HTERT RPE-1 (cell line): ENCODE results near the gene ANP32E.
"Not testable (repeated sequence)": the region's sequence is repeated elsewhere in the genome, so short reads cannot be mapped to it uniquely, and the experiment has no call there.

Experiments
- in situ Hi-C: fragments of 300-500 bp; cut with MboI; formaldehyde crosslinking; loops from 4 replicates; pipeline ENCODE4 v1.14.3; 2020; ENCODE audit warnings: low sequenced_read_pairs

The ANP32E gene

DNA sequence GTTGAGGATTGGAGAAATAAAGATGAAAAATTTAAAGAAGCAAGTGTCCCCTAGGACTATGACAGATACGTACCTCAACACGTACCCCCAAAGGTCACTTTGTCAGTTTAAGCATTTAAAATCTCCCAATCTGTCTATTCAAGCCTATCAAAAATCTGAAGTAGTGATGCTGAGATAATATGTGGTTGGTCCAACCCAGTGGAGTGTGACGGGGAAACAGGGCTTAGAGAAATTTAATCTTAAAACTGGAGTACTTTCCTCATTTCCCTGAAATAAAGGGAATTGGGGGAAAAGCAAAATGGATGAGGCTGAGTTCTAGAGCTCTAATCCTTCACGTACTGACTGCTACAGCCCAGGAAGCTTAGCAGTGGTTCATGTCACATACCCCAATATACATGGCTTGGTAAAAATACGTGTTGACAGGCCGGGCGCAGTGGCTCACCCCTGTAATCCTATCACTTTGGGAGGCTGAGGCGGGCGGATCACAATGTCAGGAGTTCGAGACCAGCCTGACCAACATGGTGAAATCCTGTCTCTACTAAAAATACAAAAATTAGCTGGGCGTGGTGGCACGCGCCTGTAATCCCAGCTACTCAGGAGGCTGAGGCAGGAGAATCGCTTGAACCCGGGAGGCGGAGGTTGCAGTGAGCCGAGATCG is 21.7 kb downstream of the ANP32E start:
- in situ Hi-C loops = not testable (repeated sequence)

DNA sequence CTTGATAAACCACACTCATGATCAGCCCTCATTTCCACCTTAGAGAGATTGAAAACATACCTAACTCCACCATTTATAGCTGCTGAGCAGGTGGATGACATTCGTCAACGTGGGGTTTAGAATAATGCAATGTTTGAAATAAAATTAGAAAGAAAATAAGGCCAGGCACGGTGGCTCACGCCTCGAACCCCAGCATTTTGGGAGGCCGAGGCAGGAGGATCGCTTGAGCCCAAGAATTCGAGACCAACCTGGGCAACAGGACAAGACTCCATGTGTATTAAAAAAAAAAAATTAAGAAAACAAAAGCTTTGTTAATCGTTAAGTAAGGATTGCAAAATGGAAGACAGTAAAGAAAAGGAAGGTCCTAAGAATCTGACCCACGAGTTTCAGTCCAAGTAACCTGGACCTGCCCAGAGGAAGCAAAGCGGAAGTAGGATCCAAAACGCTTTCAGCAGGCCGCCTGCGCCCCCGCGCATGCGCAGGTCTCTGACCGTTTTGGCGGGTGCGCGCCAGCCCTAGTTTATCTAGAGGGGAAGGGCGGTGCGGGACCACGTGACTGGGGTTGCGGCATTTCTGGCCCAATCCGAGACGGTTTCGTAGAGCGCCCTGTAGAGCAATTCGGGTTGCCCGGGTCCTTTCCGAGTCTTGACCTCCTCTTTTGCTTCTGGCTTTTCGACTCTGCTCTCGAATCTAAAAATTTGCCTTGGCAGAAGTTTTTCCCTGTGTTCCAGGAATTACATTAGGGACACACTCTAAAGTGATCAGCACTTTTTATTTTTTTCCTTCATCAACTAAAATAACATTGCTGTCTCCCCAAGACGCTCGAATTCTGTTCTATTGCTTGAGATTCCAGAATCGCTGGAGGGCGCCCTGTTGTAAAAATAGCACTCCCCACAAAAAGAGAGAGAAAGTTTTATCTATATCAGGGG is 22.5 kb downstream of the ANP32E start:
- in situ Hi-C loops = no loop called here

DNA sequence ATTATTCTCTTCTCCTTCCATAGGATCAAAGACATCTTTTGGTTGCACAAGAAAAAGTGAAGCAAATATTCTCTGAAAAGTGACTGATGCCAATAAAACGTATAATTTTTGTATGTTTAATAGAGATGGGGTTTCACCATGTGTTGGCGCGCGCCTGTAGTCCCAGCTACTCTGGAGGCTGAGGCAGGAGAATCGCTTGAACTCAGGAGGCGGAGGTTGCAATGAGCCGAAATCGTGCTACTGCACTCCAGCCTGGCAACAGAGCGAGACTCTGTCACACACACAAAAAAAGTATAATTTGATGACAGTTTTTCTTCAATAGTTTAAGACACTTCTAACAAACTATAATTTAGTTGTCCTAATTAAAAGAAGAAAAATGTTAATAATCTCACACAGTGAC is 23.8 kb downstream of the ANP32E start:
- in situ Hi-C loops = no loop called here

DNA sequence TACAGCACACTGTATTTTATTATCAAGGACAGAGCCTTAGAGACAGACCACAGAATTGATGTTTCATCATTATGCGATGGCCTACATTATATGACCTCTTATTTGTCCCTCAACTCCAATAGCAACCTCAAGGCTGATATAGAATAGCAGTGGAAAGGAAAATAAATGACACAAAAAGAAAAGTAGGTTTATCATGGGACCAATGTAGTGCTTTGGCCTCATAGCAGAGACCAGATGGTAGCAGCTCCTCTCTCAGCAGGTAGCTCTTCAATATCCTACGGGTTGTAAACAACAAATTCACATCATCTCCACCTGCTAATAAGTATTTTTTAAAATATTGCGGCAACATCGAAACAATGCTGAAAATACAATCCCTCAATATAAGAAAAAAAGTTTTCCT is 25.2 kb downstream of the ANP32E start:
- in situ Hi-C loops = no loop called here

DNA sequence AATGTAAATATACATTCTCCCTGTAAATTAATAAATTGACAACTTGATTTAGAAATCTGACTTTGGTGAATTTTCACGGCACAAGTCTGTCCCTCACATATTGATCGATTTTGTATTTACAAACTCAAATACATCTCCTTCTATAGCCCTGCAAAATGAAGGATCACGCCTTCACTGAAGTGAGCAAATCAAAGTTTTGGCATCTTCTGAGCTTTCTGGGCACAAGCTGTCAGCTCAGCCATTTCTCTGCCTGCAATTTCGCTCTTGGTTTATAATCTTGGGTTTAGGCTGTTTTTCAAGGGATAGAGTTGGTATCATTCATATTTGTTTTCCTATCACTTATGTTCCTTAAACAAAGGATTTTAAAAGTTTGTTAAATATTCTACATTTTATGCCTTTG is 25.8 kb downstream of the ANP32E start:
- in situ Hi-C loops = no loop called here

DNA sequence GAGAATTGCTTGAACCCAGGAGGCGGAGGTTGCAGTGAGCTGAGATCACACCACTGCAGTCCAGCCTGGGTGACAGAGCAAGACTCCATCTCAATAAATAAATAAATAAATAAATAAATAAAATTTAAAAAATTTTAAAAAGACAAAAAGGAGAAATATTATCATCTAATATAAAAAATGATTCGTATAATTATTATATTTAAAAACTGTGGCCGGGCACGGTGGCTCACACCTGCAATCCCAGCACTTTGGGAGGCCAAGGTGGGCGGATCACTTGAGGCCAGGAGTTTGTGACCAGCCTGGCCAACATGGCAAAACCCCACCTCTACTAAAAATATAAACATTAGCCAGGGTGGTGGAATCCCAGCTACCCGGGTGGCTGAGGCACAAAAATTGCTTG is 27.5 kb downstream of the ANP32E start:
- in situ Hi-C loops = not testable (repeated sequence)

DNA sequence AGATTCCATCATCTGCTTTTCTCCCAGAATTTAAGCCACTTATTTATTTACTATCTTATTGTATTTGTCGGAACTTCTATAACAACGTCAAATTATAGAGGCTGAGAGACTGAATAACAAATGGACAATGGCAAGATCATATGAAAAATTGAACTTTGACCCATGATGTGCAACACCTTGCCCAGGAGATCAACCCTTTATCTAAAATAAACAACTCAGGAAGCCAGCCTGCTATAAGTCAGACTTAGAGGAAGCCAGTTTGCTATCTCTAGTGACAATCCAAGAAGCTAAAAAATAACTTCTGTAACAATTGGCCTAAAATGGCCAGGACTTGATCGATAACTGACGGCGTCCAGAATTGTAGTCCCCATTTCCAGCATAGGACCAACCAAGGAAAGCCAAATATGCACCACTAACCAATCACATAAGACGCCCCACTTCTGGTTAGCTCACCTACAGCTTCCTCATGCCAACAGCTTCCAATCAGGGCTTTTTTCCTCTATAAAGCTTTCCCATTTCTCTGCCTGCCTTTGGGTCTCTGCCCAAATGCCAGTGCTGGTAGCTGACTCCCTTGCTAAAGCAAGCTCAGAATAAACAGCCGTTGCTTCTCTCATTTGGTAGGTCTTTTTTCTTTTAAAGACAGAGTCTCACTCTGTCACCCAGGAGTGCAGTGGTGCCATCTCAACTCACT is 28.5 kb downstream of the ANP32E start:
- in situ Hi-C loops = no loop called here

DNA sequence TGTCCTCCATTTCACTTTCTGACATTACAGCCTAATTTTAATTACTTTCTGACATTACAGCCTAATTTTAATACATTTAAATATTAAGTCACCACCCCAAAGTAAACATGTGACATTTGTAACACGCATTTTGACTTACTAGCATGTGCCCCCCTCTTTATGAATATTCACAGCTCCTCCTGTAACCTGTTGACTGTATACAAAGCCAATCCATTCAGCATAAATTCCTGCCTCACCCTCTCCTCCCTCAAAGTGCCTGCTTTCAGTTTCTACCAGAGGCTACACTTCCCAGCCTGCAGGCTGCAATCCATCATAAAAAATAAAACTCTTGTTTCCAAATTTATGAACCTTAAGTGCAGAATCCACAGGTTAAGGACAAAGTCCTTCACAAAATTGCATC is 39.5 kb downstream of the ANP32E start:
- in situ Hi-C loops = no loop called here

DNA sequence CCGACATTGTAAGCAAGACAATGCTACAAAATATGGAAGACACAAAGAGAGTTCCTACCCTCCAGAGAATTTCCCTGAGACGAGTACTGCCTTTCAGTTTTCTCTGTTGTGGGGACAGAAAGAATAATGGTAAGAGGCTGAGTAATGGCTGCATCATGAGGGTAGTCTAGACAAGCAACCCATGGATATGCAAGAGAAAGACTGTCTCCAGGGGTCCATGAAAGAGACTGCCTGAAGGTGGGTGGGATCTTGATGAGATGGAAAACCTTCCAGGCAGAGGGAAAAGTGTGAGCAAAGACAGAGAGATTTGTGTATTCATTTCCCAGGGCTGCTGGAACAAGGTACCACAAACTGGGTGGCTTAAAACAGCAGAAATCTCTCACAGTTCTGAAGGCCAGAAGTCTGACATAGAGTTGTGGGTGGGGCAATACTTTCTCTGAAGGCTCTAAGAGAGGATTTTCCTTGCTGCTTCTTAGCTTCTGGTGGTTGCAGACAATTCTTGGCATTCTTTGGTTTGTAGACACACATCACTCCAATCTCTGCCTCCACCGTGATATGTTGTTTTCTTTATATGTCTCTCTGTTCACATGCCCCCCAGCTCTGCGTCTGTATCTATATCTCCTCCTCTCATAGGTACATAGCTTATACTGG is 41.4 kb downstream of the ANP32E start:
- in situ Hi-C loops = no loop called here

DNA sequence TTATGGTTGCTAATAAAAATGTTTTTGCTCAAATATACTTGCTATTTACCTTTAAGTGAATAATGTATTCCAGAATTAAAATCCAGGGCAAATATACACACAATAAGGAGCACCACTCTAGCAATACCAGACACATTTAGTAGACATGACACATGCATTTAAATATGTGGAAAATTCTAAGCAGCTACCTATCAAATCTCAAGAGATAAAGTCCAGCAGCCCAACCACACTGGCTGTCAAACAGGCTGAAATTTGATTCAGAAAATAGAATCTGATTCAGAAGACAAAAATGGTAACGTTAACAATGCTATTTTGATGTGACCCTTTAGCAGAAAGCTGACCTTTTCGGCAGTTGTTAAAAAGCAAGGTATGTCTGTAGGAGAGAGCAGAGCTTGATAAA is 43.9 kb downstream of the ANP32E start:
- in situ Hi-C loops = no loop called here

DNA sequence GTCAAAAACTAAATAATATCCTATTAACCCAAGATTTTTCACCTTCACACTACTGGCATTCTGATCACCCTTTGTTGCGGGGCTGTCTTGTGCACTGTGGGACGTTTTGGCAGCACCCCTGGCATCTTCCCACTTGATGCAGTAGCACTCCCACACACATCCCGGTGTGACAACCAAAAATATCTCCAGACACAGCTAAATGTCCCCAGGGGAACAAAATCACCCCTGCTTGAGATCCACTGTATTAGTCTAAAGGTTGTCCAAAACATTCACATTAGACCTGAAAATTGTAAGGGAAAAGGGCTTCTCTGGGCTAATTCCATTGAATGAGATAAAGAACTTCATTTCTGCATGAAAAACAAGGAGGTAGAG is 48.4 kb downstream of the ANP32E start:
- in situ Hi-C loops = no loop called here

DNA sequence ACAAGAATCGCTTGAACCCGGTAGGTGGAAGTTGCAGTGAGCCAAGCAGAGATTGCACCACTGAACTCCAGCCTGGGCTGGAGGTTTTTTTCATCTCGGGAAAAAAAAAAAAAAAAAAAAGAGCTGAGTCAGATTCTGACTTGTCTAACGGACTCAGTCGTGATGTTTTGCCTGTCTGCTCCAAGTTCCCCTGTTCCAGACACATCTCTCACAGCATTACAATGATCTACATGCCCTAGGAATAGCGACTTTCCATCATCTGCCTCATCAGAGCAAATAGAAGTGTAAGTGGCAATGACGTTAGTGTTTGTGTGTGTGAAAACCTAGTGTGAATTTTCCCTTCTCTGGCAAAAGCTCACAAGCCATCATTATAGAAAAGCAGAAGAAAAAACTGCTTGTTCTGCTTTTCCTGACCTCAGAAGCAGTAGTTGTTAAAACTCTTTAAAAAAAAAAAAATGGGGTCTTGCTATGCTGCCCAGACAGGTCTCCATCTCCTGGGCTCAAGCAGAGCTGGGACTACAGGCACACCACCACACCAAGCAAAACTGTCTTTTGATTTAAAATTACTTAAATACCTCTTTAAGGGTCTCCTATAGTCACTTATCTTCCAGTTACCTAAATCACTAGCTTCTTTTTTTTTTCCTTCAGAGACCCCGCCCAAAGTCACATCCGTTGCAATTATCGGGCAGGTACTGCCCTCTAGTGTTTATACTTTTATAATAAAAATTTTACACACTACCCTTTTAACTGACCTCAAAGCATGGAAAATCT is 48.9 kb downstream of the ANP32E start:
- in situ Hi-C loops = no loop called here

DNA sequence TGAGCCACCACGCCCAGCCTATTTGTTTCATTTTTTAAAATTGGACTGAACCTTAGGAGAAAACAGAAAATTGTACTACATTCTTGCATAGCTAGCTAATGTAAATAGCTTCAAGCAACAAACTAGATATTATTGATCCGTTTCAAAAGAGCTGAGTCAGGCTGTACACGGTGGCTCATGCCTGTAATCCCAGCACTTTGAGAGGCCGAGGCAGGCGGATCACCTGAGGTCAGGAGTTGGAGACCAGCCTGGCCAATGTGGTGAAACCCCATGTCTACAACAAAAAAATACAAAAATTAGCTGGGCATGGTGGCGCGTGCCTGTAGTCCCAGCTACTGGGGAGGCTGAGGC is 49.5 kb downstream of the ANP32E start:
- in situ Hi-C loops = not testable (repeated sequence)

DNA sequence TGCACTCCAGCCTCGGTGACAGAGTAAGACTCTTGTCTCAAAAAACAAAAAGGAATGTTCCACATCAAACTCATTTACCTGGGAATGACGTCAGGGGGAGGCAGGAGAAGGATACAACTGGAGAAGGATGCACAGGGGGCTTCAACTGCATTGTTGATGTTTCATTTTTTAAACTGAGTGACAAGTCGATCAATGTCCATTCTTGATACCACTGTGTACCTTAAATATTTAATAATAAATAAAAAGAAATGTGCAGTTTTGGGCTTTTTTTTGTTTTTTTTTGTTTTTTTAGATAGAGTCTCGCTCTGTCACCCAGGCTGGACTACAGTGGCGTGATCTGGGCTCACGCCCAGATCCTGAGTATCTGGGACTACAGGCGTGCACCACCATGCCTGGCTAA is 50.4 kb downstream of the ANP32E start:
- in situ Hi-C loops = no loop called here

DNA sequence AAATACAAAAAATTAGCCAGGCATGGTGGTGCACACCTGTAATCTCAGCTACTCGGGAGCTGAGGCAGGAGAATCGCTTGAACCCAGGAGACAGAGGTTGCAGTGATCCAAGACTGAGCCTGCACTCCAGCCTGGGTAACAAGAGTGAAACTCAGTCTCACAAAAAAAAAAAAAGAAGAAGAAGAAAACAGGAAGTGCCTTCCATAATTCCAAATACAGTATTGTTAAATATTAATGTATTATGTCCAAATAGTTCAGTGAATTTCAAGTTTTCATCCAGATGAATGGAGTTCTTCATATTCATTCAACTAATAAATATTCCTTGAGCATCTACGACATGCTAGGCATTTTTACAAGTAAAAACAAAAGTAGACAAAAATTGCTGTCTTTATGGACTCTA is 52.9 kb downstream of the ANP32E start:
- in situ Hi-C loops = no loop called here

DNA sequence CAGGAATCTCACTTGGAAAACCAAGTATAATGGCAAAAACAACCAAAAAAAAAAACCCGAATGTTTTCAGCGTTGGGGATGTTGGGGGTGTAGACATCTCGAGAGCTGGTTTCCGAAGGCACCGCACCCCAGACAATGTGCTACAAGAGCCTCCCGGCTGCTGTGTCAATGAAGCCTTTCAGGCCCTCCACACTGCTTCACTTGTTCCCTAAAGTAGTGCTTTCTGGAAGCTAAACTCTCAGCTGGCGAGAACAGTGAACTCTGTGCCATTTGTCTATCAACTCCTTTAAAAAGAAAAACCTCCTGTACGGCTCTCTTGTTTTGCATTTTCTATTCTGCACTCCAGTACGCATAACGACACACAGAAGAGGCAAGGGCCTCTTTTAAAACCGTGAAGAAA is 53.7 kb downstream of the ANP32E start:
- in situ Hi-C loops = no loop called here

DNA sequence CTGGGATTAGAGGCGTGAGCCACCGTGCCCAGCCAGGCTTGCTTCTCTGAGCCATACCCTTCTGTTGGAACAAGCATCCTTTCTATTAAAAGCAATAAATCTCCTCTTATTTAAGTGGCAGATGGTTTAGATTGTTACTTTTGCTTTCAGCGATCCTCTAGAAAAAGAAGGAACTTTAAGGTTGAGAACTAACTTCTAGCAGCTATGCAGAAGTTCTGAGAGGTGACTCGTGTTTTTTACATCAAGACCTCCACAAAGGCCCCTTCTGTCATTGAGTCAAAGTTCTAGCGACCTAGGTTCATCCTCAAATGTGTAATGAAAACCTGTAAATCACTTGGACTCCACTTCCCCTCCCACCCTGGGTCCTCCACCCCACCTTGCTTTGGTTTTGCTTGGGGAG is 55.4 kb downstream of the ANP32E start:
- in situ Hi-C loops = no loop called here

DNA sequence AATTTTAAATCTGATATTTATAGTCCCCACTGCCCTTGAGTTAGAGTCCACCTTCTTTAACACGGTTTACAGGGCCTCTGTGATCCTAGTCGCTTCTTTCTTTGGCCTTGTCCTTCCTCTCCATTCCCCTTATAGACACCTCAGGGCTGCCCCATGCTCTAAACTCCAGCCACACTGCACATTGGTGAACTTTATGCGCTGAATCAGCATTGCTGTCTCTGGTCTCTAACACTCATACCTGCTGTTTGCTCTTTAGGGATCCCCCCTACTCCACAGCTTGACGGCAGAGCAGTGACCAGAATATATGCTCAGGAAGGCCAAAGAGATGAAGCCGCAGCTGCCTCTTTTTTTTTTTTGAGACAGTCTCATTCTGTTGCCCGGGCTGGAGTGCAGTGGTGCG is 56.0 kb downstream of the ANP32E start:
- in situ Hi-C loops = no loop called here

DNA sequence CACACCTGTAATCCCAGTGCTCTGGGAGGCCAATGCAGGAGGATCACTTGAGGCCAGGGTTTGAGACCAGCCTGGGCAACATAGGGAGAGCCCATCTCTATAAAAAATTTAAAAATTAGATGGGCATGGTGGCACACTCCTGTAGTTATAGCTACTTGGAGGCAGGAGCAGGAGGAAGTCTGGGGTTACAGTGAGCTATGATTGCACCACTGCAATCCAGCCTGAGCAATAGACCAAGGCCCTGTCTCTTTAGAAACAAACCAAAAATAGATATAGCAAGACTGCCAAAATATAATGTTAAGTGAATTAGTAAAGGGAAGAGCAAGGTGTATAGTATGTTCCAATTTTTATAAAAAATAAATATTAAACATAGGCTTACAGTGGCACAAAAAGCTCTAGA is 57.4 kb downstream of the ANP32E start:
- in situ Hi-C loops = no loop called here

DNA sequence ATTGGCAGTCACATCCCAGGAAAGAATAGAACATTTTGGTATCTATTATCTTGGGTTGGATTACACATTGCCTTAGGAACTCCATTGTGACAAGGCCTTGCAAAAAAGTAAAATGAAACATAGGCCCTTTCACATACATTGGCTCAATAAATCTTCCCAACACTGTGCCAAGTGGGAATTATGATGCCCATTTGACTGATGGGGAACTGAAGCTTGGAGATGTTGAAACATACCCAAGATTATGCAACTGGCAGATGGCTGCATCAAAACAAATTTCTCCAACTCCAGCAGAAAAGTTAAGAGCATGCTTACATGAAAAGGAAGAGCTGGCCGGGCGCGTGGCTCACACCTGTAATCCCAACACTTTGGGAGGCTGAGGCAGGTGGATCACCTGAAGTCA is 59.3 kb downstream of the ANP32E start:
- in situ Hi-C loops = no loop called here

DNA sequence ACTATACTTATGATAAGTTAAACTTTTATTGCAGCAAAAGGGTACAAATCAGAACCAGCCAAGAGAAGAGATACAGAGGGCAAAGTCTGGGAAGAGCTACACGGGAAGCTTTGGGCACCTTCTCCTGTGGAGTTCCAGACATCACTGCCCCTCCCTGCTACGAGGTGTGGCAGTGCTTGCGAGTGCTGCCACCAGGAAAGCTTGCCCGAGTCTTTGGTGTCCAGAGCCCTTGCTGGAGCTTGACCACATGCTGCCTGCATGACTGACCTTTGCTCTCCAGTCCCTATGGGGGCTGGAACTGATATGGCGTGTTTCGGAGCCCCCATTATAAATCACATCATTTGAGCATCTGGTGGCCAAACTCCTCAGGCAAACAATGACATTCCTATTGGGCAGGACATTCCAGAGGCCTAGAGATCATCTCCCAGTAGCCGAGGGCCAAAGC is 62.7 kb downstream of the ANP32E start:
- in situ Hi-C loops = no loop called here
